Stimulated activated CD4-positive, alpha-beta T cell treated with anti-CD3 and anti-CD28 coated beads, Interleukin-12 subunit alpha, Interleukin-12 subunit beta, amount 100 ng/mL, for 48 hours (primary cell): ENCODE data around the gene LSR.

Source experiments
- DNase-seq, 3 donors: peaks; one replicate each; pipeline ENCODE4 v3.0.0-alpha.2; 2020; ENCODE audit warnings: low read depth in 2 of 3, low spot score in 1 of 3

Gene LSR, protein sequence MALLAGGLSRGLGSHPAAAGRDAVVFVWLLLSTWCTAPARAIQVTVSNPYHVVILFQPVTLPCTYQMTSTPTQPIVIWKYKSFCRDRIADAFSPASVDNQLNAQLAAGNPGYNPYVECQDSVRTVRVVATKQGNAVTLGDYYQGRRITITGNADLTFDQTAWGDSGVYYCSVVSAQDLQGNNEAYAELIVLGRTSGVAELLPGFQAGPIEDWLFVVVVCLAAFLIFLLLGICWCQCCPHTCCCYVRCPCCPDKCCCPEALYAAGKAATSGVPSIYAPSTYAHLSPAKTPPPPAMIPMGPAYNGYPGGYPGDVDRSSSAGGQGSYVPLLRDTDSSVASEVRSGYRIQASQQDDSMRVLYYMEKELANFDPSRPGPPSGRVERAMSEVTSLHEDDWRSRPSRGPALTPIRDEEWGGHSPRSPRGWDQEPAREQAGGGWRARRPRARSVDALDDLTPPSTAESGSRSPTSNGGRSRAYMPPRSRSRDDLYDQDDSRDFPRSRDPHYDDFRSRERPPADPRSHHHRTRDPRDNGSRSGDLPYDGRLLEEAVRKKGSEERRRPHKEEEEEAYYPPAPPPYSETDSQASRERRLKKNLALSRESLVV

DNA sequence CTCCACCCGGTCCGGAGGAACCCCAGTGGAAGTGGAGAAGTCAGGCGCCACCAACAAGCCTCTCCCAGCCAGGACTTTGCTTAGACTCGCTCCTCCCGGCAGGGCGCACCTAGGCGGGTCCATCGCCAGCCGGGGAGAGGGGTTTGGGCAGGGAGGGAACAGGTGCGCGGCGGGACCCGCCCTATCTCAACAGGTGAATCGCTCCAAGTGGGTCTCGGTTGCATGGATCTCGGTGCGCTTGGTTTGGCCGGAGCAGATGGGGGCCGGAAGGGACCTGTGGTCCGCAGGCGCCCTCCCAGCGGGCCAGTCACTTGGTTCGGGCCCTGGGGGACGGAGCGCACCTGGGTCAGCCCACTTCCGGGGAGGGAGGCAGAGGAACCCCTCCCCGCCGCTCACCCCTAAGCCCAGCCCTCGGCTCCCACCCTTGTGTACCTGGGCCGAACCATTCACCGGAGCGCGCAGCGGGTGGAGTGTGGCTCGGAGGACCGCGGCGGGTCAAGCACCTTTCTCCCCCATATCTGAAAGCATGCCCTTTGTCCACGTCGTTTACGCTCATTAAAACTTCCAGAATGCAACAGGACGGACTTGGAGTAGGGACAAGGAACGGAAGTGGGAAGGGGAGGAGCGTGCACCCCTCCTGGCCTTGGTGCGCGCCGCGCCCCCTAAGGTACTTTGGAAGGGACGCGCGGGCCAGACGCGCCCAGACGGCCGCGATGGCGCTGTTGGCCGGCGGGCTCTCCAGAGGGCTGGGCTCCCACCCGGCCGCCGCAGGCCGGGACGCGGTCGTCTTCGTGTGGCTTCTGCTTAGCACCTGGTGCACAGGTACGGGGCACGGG lies at the start of gene LSR:
Gene LSR, plus strand, starts transcription at position 693 of the 836 bp plus-strand sequence. Its CDS starts 21 bp downstream, at position 714.
- DNase-seq = peak; percentile 34 to 64 (median 51)

DNA sequence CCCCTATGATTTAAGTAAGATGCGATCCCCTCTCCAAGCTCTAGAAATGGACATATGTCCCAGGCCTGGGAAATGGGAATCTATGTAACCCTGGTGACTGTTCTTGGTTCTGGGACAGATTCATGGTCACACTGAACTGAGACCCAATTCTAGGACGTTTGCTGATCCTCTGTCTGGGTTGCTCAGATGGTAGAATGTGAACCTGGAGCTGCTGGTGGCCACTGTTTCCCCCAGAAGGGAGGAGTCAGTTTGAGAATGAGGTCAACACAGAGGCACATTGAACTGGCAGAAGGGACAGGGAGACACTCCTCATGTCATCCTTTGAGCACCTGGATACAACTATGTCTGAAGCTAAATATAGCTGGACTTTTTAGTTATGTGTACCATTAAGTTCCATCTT lies 49.3 kb upstream of the LSR start:
- DNase-seq = no peak

DNA sequence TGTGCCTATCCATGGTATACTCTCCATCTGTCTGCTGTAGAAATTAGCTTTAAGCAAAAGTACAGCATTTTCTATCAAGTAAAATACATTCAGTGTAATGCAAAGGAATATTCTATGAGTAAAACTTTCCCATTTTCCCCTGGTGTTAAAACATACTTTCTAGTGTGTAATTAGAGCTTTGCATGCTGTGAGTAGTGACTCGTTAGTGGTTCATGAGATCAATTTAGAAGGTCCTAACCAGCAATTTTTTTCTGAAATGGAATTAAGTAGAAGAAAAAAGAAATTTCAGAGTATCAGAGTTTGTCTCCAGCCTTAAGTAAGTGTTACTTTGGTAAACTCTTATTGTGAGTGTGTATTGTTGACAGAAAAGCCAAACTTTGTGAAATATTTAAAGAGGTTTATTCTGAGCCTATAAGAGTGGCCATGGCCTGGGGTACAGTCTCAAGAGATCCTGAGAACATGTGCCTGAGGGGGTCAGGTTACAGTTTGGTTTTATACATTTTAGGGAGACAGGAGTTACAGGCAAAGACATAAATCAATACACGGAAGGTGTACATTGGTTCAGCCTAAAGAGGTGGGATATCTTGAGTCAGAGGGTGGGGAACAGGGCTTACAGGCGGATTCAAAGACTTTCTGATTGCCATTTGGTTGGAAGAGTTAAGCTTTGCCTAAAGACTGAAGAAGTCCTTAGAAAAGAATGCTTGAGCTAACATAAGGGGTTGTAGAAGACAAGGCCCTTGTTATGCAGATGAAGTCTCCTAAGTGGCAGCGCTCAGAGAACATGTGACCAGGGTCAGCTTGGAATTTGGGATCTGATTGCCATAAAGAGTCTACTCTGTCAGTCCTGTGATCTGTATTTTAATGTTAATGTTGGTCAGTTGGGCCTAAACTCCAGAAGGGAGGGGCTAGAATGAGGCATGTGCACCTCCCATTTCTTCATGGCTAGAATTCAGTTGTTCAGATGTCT lies 45.8 kb upstream of the LSR start:
- DNase-seq = no peak

DNA sequence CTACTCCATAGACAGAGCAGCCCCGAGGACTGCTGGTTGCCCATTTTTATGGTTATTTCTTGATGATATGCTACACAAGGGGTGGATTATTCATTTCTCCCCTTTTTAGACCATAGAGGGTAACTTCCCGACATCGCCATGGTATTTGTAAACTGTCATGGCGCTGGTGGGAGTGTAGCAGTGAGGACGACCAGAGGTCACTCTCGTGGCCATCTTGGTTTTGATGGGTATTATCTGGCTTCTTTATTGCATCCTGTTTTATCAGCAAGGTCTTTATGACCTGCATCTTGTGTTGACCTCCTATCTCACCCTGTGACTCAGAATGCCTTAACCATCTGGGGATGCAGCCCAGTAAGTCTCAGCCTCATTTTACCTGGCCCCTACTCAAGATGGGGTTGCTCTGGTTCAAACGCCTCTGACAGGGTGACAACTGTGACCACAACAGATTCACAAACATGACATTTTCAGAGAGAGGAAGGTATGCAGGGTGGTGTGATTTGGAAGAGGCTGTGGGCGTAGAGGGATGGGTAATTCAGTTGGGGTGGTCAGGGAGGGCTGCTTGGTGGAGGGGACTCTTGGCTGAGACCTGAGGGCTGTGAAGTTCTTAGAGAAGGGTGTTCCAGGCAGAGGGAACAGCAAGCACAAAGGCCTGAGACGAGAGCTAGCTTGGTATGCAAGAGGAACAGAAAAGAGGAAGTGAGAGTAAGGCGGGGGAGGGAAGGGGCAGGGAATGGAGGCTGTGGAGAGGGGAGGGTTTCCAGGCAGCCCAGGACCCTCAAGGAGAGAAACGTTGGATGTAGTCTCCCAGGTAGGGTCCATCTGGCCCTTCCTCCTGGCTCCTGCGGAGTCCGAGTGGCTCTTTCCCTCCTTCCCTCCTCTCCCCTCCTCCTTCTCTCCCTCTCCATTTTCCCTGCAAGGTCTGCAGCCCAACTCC lies 43.7 kb upstream of the LSR start:
- DNase-seq = no peak

DNA sequence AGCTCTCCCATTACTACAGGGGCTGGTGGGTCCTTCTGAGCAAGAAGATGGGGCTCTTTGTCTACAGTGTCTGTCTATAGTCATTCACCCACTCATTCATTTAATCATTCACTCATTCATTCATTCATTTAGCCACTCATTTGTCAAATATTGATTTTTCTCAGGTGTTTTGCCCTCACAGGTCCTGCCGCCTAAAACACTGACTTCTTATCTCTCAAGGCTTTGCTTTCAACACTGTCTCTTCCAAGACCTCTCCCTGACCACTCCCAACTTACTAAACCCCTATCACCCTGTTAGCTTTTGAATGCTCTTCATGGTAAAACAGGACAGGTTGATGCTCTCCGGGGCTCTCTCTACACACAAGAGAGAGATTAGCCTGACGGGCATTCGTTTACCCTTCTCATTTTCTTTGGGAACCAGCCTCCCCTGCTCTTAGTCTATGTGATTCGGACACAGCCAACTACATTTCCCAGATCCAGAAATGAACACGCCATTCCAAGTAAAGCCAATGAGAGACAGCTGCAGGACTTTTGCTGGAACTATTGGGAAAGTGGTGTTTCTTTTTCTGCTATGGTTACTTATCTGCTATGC lies 43.0 kb upstream of the LSR start:
- DNase-seq = no peak

DNA sequence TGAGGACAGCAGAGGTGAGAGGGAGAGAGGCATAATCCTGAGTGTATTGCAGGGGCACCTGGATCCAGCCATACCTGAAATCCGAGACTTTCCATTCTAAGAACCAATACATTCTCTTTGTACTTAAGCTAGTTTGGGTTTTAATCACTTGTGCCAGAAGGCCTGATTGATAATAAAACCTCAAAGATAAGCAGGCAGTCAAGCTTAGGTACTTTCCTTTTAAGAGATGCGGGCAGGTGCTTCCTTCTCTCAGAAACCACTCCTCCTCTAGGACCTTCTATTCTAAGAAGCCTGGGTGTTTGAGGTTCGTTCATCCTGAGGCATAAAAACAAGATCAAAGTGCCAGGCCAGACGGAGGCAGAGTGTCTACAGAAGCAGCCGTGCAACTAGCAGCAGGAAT lies 42.4 kb upstream of the LSR start:
- no peak for DNase-seq

DNA sequence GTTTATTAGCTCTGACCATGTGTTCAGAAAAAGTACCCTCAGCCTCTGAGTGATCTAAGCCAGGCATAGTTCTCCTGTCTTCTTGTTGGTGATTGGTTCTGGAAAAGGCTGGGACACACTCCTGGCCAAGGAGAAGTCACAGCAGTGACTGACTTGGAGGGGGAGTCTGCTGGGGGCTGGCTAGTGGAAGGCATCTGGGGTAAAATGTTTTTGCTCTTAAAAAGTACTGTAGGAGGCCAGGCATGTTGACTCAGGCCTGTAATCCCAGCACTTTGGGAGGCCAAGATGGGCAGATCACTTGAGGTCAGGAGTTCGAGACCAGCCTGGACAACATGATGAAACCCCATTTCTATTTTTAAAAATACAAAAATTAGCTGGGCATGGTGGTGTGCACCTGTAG lies 41.9 kb upstream of the LSR start:
- no peak for DNase-seq

DNA sequence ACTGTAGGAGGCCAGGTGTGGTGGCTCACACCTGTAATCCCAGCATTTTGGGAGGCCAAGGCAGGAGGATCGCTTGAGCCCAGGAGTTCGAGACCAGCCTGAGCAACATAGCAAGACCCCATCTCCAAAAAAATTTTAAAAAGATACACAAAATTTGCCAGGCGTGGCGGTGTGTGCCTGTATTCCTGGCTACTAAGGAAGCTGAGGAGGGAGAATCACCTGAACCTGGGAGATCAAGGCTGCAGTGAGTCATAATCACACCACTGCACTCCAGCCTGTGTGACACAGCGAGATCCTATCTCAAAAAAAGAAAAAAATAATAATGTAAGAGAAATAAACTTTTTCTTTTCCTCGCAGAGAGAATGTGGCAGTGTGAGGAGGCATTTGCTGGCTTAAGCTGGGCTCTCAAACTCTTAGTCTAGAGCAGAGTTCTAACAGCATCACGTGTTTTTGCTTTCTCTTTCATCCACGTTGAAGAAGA lies 41.4 kb upstream of the LSR start:
- no peak for DNase-seq

DNA sequence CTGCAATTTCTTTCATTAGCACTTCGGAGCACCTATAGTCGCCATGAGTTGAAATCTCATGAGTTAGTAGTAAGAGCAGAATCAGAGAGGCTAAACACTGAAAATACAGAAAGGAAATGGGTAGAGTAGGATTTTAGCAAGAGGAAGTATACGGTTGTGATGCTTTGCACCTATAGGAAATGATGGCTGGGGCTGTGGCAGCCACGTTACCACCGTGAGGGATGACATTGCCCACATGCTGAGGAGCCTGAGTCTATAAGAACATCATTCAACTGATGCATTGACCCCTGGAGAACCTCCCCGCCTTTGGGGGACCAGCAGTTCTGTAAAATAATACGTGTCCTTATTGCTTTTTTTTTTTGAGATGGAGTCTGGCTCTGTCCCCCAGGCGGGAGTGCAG lies 40.7 kb upstream of the LSR start:
- no peak for DNase-seq

DNA sequence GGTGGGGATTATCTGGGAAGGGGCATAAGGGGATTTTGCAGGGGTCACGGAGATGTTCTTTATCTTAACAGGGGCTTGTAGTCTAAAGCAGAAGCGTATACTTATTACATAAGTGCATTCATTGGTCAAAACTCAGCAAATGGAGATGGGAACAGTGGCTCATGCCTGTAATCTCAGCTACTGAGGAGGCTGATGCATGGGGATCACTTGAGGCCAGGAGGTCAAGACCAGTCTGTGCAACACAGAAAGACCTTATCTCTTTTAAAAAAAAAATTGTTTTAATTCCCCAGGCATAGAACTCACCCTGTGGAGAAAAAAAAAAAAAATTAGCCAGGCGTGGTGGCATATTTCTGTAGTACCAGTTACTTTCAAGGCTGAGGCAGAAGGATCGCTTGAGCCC lies 39.2 kb upstream of the LSR start:
- no peak for DNase-seq

DNA sequence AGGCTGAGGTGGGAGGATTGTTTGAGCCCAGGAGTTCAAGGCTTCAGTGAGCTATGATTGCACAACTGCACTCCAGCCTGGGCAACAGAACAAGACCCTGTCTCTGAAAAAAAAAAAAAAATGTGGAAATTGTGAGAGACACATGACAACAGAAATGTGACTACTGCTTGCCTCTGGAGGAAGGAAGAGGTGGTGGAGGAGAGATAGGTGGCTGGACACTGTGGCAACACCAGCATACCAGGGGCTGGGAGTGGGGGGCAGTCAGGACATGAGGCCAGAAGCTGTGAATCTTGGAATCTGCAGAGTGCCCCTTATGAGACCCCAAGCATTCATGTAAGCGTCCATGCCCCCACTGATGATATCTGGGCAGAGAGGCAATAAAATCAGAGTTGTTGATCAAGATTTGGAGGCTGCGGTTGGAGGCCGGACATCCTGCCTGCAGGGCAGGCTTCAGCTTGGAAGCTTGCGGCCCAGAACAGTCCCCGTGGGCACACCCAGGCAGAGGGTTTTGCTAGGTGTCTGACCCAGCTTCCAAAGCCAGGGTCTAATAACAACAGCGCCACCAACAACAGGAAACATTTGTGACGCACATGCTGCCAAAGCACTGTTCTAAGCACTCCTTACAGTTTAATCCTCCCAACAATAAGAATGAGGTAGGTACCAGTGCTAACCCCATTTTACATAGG lies 37.1 kb upstream of the LSR start:
- peak in 1 of 3 donors; percentile 34 for DNase-seq

DNA sequence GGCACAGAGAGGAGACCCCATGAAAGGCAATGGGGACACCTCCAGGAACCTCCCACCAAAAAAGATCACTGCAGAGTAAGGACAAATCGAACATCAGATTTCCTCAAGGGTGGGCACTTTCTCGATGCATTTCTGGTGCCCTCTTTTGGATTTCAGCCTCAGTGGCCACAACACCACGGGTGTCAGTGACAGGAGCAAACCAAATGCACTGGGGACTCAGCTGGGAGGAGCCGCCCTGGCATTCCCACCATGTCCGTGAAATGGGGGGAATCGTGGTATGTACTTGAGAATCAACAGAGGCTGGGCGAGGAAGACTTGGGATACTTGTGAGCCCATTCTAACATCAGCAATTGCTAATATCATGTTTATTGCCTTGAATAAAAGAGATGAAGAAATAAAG lies 36.6 kb upstream of the LSR start:
- no peak for DNase-seq

DNA sequence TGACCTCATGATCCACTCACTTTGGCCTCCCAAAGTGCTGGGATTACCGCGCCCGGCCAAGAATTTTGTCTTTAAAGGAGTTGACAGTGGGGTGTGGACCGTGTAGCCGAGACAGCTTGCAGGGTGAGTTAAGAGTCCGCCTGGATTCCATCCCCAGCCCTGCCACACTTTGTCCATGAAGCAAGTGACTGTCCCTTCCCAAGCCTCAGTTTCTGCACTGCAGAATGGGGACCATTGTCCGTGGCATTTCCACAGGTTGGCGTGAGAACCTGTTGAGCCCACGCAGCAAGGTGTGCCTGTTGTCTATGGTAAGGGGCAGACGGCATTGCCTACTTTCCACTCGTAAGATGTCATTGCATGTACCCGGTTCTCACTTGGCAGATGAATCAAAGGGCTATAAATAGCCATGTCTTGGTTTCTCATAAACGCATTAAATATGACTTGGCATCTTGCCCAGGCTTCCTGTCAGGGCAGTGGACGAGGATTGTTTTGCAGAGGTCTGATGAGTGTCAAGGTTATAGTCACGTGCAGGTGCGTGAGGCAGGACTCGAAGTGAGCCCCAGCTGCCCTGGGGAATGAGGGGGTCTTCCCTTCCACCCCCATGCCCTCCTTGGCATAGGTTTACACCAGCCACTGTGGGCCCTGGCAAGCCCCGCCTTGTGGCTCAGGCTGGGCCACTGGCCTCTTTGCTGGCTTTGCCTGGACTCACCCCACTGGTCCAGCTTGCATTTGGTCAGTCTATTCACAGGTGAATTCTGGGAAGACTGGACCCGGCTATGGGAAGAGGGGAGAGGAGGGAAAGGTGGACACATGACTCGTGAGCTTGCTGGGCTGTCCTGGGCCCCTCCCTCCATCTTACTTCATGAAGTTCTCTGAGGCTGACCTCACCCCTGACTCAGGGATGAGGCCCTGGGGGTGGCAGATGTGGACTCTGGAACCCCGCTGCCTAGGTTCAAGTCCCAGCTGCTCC lies 34.9 kb upstream of the LSR start:
- peak; percentile 56 to 83 (median 58) for DNase-seq

DNA sequence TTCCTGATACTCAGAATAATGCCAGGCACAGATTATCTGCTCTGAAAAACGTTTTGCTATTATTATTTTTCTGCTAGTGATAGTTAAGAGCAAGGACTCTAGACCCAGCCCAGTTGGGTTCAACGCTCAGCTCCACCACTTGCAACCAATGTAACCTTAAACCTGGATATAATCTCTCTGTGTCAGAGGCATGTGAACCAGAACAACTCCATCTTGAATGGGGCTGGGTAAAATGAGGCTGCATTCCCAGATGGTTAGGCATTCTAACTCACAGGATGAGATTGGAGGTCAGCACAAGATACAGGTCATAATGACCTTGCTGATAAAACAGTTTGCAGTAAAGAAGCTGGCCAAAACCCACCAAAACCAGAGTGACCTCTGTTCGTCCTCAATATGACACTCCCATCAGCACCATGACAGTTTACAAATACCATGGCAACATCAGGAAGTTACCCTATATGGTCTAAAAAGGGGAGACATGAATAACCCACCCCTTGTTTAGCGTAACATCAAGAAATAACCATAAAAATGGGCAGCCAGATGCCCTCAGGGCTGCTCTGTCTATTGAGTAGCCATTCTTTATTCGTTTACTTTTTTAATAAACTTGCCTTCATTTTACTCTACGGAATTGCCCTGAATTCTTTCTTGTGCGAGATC lies 33.9 kb upstream of the LSR start:
- DNase-seq = no peak

DNA sequence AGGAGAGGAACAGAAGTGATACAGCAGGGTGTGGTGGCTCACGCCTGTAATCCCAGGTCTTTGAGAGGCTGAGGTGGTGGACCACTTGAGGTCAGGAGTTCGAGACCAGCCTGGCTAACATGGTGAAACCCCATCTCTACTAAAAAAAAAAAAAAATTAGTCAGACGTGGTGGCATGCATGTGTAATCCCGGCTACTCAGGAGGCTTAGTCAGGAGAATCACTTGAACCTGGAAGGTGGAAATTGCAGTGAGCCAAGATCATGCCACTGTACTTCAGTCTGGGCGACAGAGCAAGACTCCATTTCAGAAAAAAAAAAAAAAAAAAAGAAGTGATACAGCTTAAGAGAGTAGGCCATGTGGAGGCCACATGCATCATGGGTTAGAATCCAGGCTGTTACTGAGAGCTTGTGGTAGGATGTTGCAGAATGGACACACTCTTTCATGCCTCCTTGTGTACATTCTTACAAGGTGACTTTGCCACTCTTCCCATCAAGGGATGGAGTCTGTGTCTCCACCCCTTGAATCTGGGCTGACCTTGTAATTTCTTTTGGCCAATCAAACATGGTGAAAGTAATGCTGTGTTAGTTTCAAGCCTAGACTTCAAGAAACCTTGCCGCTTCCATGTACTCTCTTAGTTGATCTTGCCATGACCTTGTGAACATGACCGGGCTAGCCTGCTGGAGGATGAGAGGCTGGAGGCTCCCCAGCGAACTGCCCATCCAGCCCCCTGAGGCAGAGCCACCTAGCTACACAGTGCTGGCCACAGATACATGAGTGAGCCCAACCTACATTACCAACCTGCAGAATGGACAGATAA lies 32.6 kb upstream of the LSR start:
- DNase-seq = no peak
